ENCODE measurements around the gene KIF3C.
"Not testable (repeated sequence)": the region's sequence is repeated elsewhere in the genome, so short reads cannot be mapped to it uniquely, and the experiment has no call there.

KIF3C gene

GRCh38 chr2:25960920-25961319 lies 21.4 kb downstream of the KIF3C start:
- no peak for DNase-seq (ENCODE audit: low read depth)

- DNase-seq (ENCODE audit: low read depth): no peak
These were observed 21.9 kb downstream of the KIF3C start for GRCh38 chr2:25960396-25960795.

GRCh38 chr2:25958611-25959010 lies 23.7 kb downstream of the KIF3C start:
- DNase-seq (ENCODE audit: low read depth): not testable (repeated sequence)

GRCh38 chr2:25957743-25958142 lies 24.6 kb downstream of the KIF3C start:
- DNase-seq (ENCODE audit: low read depth): no peak

GRCh38 chr2:25955869-25956535 lies 26.3 kb downstream of the KIF3C start:
- DNase-seq (ENCODE audit: low read depth): no peak

DNA sequence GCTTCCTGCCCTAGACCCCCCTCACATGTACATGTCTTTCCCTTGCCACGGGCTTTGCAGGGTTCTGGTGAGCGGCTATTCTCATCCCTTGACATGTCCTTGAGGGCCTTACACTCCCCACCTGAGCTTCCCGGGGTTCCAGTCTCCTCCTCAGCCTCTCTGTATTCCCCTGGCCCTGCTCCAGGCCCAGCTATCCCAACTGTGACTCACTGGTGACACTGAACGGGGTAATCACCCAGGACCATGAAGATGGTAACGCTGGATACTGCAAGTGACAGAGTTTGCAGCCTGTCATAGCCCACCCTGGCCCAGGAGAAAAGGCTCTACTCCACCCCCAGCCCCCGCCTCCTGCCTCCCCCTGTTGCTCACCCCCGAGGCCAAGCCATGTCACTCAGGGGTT lies 27.3 kb downstream of the KIF3C start:
- no peak for DNase-seq (ENCODE audit: low read depth)

DNA sequence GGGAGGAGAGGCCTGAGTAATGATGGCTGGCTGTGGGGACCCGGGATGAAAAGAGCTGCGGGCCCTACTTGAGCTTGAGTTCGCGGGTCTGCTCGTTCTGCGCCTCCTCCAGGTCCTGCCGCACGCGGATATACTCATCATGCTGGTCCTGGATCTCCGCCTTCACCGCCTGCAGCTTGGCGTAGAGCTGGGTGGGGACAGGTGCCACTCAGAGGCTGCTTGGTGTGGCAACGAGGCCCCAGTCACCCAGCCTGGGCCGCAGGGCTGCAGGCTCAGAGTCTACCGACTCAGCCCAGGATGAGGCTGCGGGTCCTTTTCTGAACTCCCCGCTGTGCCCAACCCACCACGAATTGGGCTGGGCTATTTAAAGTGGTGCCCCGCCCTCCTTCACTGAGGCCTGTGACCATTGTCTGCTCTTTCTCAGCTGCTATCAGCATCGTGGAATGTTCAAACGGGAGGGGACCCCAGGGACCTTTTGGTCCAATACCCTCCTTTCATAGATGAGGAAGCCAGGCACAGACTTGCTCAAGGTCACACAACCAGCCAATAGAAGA lies 28.0 kb downstream of the KIF3C start:
- no peak for DNase-seq (ENCODE audit: low read depth)

DNA sequence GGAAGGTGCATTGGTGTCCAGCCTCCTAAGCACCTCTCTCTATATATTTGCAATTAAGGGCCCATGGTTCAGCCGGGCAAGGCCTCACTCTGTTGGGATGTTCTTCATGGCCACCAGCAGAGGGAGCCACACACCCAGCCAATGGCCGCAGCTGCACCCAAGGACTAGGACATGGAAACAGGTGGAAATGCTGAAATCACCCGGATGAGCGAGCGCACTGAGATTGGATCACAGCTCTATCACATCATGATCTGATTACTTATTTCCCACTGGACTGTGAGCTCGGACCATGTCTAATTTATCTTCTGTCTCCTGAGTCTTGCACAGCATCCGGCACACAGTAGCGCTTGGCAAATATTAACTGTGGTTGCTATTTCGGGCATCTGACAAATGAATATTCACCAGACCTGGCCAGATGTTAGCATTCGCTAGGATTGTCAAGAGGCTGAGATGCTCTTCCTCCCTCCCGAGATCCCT lies 31.2 kb downstream of the KIF3C start:
- DNase-seq (ENCODE audit: low read depth): peak; percentile 79

DNA sequence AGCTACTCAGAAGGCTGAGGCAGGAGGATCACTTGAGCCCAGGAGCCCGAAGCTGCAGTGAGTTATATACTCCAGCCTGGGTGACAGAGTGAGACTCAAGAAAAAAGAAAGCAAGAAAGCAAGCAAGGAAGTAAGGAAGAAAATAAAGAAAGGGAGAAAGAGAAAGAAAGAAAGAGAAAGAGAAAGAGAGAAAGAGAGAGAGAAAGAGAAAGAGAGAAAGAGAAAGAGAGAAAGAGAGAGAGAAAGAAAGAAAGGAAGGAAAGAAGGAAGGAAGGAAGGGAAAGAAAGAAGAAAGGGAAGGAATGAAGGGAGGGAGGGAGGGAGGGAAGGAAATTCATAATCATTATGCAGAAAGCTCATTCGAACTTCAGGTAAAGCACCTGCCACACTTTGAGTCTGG lies 33.9 kb downstream of the KIF3C start:
- no peak for DNase-seq (ENCODE audit: low read depth)

- no peak for DNase-seq (ENCODE audit: low read depth)
These were observed 41.3 kb downstream of the KIF3C start for GRCh38 chr2:25941042-25941441.

GRCh38 chr2:25939257-25939668 lies 43.0 kb downstream of the KIF3C start:
- DNase-seq (ENCODE audit: low read depth): no peak

- DNase-seq (ENCODE audit: low read depth): no peak
These were observed 44.0 kb downstream of the KIF3C start for GRCh38 chr2:25938345-25938744.

- no peak for DNase-seq (ENCODE audit: low read depth)
These were observed 45.3 kb downstream of the KIF3C start for GRCh38 chr2:25936889-25937545.

GRCh38 chr2:25933622-25934021 lies 48.7 kb downstream of the KIF3C start:
- no peak for DNase-seq (ENCODE audit: low read depth)

DNA sequence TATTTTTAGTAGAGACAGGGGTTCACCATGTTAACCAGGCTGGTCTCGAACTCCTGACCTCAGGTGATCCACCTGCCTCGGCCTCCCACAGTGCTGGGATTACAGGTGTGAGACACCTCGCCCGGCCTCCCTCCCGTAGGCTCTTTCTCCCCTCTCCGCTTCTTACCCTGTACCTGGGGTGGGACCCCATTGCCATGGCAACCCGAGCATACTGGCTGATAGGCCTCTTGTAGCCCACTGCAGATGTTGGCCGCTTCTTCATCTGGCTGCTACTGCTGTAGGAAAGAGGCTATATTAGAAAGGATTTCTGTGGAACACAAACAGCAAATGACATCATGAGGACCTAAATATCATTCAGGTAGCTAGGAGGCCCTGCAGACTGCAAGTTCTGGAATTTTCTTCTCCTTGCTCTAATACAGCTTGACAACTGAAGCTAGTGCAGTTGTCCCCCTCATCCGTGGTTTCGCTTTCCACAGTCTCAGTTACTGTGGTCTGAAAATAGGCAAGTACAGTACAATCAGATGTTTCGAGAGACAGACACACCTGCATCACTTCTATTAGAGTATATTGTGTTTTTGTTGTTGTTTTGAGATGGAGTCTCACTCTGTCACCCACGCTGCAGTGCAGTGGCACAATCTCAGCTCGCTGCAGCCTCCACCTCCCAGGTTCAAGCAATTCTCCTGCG lies 52.4 kb downstream of the KIF3C start:
- no peak for DNase-seq (ENCODE audit: low read depth)

GRCh38 chr2:25928668-25929067 lies 53.6 kb downstream of the KIF3C start:
- no peak for DNase-seq (ENCODE audit: low read depth)

- no peak for DNase-seq (ENCODE audit: low read depth)
These were observed 55.1 kb downstream of the KIF3C start for GRCh38 chr2:25926984-25927756.

DNA sequence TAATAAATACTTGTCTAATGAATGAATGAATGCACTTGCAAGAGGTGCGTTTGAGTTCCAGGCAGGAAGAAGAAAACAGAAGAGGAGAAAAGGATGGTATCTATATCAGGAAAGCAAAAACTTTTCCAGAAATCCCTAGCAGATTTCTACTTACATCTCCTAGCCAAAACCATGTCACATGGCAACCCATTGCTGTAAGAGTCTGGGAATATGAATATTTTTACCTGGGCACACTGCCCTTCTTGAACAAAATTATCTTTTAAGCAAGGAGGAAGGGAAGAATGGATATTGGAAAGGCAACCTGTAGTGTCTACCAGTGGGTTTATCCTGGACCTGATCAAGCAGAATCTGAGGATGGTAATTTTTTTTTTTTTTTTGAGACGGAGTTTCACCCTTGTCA lies 59.8 kb downstream of the KIF3C start:
- DNase-seq (ENCODE audit: low read depth): no peak

GRCh38 chr2:25920786-25921415 lies 61.4 kb downstream of the KIF3C start:
- no peak for DNase-seq (ENCODE audit: low read depth)

DNA sequence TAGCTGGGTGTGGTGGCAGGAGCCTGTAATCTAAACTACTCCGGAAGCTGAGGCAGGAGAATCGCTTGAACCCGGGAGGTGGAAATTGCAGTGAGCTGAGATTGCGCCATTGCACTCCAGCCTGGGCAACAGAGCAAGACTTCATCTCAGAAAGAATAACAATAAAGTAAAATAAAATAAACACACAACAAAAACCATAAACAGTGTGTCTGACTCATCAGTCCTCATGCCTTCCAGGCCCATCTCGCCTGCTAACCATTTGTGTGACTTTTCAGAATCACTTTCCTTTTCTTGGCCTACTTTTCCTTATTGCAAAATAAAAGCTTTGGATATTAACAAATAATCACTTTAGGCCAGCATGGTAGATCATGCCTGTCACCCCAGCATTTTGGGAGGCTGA lies 62.0 kb downstream of the KIF3C start:
- peak; percentile 42 for DNase-seq (ENCODE audit: low read depth)

DNA sequence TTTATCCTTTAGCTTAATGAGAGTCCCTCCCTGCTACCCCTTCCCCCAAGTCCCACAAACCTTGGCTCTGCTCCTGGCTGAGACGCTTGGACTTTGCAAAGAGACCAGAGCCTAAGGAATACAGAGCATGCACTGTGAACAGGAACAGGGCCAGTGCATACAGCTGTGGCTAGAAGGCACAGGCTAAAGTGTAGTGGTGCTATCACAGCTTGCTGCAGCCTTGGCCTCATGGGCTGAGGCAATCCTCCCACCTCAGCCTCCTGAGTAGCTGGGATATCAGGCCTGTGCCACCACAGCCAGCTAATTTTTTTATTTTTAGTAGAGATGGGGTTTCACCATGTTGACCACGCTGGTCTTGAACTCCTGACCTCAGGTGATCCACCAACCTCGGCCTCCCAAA lies 64.5 kb downstream of the KIF3C start:
- no peak for DNase-seq (ENCODE audit: low read depth)

DNA sequence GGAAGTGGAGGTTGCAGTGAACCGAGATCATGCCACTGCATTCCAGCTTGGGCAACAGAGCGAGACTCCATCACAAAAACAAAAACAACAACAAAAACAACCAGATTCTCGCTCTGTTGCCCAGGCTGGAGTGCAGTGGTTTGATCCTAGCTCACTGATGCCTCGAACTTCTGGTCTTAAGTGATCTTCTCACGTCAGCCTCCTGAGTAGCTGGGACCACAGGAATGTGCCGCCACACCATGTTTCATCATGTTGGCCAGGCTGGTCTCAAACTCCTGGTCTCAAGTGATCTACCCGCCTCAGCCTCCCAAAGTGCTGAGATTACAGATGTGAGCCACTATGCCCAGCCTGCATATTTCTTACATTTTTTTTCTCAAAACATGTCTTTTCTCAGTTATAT lies 64.9 kb downstream of the KIF3C start:
- DNase-seq (ENCODE audit: low read depth): not testable (repeated sequence)

Measured in fibroblast of the conjunctiva (primary cell).